ENCODE results near the gene SWI5. TPM values are rescaled to one million over a fixed set of nuclear protein-coding genes. Genes with fewer than 3 reads are reported as not detected.

Gene SWI5
- total RNA-seq, 2 experiments from 2014 or later, result 16.9 to 19.4 TPM

DNA sequence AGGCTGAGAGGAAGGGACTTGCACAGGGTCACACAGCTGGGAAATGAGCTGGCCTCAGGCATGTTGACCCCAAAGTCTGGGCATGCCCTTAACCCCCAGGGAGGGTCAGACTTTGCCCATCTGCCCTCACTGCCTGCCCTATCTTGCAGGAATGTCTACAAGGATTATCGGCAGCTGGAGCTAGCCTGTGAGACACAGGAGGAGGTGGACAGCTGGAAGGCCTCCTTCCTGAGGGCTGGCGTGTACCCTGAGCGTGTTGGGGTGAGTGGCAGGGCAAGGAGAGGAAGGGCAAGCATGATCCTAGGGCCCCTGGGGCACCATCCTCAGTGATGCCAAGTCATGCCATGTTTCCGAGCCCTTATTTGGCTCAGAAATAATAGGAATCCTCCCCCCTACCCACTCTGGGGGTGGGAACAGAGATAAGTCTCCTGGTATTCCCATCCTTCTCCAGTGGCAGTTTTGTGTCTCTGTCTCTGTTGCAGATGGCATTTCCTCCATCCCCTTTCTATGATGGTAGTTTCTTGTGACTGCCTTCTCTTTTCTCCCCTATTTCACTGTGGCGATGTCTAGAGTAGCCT lies 28.8 kb upstream of the SWI5 start:
- Mint-ChIP-seq H3K27ac (no peak overlapping the region), H3K4me3 (no peak overlapping the region)

GRCh38 chr9:128249558-128249907 lies 26.5 kb upstream of the SWI5 start:
- H3K27me3 Mint-ChIP-seq, result peaks cover 5% of the 10 kb centered on the region
- no peak overlapping the region for H3K27ac Mint-ChIP-seq
- DNase-seq, result no peak
- H3K4me3 Mint-ChIP-seq, result peak overlapping the region; percentile 85
- no peaks in the 10 kb centered on the region for H3K36me3 Mint-ChIP-seq
- peaks cover 16% of the 10 kb centered on the region for H3K4me1 Mint-ChIP-seq
- no peaks in the 10 kb centered on the region for H3K9me3 Mint-ChIP-seq

More for the DNA sequence above, 28.8 kb upstream of the SWI5 start:
- Mint-ChIP-seq H3K4me1 (peaks cover 16% of the 10 kb centered on the region), H3K27me3 (peaks cover 20% of the 10 kb centered on the region), H3K36me3 (no peaks in the 10 kb centered on the region), H3K9me3 (no peaks in the 10 kb centered on the region)
- no peak for DNase-seq

GRCh38 chr9:128249908-128250838 lies 25.9 kb upstream of the SWI5 start:
- Mint-ChIP-seq H3K4me1 (peaks cover 17% of the 10 kb centered on the region), H3K4me3 (peak overlapping the region; percentile 85), H3K27ac (peak overlapping the region; percentile 63), H3K9me3 (no peaks in the 10 kb centered on the region), H3K27me3 (peaks cover 5% of the 10 kb centered on the region), H3K36me3 (peaks cover 1% of the 10 kb centered on the region)
- DNase-seq, result peak; percentile 98

DNA sequence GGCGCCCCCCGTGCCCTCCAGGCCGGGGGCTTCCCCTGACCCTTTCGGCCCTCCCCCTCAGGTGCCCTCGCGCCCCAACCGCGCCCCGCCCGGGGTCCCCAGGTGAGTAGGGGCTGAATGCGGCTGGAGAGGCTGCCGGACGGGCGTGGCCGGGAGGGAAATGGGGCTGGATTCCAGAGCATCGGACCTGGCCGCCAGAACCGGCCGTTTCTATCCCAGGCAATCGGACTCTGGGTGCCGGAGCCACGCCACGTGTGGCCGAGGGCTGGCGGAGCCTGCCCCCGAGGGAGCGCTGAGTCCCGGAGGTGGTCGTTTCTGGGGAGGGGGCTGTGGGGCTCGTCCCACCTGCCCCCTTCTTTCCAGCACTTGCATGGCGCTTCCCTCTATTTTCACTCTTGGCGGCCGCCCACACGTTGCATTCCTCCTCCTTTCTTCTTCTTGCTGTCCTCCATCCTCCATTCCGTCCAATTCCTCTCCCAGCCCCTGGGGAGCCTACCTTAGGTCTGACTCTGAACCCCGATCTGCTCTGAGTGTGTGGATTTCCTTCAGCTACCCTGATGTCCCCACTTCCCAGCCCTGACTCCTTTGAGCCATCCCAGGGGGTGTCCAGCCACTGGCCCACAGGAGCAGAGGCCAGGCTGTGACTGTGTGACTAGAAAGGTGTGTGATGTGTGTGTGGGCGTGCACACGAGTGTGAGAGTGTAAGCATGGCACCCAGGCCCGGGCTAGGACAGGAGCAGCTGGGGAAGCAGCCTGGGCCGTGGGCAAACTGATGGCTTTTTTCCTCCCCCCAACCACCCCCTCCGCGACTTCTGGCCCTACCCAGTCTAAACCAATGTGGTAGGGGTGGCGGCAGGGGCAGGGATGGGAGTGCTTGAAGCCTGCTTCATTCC lies 25.0 kb upstream of the SWI5 start:
- H3K27ac Mint-ChIP-seq, result no peak overlapping the region
- H3K9me3 Mint-ChIP-seq, result no peaks in the 10 kb centered on the region
- H3K27me3 Mint-ChIP-seq, result no peaks in the 10 kb centered on the region
- peak overlapping the region; percentile 81 for H3K4me3 Mint-ChIP-seq
- no peak for DNase-seq
- peaks cover 11% of the 10 kb centered on the region for H3K4me1 Mint-ChIP-seq
- H3K36me3 Mint-ChIP-seq, result peaks cover 3% of the 10 kb centered on the region

DNA sequence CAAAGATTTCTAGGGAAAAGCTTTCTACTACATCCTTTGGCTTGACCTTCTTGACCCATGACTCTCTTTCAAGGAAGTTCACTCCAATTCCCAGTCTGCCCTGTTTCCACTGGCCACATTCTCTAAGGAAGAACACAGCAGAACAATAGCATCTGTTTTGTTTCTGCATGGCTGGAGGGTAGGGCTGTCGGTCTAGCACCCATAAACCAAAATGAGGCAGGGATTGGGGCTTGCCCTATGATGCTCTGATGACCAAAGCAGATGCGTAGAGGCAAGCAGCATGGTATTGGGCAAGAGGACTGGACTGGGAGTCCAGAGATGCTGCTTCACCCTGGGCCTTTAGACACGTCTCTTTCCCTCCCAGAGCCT lies 24.4 kb upstream of the SWI5 start:
- peaks cover 11% of the 10 kb centered on the region for H3K4me1 Mint-ChIP-seq
- no peak overlapping the region for H3K27ac Mint-ChIP-seq
- peak overlapping the region; percentile 57 for H3K4me3 Mint-ChIP-seq
- H3K36me3 Mint-ChIP-seq, result peaks cover 3% of the 10 kb centered on the region
- H3K9me3 Mint-ChIP-seq, result no peaks in the 10 kb centered on the region
- no peaks in the 10 kb centered on the region for H3K27me3 Mint-ChIP-seq
- DNase-seq, result no peak

DNA sequence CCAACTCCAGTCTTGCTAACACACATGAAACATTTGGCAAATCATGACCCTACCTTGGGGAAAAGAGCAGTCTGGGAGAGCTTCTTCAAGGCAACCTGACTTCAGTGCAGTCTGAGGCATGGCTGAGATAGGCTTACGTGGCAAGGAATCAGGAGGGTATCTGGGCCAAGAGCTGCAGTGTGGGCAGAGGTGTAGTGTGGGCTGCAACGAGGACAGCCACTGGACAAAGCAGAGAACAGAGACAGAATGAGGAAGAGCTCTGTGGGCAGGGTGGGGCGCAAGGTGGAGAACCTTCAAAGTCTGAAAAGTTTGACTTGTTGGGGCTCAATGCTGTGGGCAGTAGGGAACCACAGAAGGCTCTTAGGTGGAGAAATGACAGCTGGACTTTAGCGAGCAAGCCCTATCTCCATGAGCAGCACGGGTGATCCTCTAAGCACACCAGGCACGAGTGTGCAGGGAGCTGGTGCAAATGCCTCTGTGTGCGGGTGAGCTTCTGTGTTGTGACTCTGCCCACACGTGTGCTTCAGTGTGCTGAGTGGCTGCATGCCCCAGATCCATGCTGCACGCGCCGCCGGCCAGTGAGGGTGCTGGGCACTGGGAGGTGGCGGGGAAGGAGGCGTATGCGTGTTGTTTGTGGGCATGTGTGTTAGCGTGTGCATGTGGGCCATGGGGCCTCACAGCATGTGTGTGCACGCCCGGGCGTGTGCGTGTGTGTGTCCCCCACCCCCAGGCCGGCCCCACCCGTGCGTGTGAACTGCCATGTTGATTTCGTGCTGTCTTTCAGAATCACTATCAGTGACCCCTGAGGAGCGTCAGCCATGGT lies 23.5 kb upstream of the SWI5 start:
- Mint-ChIP-seq H3K36me3 (peaks cover 4% of the 10 kb centered on the region), H3K27ac (no peak overlapping the region), H3K4me3 (no peak overlapping the region), H3K9me3 (no peaks in the 10 kb centered on the region), H3K4me1 (peaks cover 11% of the 10 kb centered on the region), H3K27me3 (no peaks in the 10 kb centered on the region)
- DNase-seq, result no peak

- DNase-seq, result no peak
- peaks cover 9% of the 10 kb centered on the region for H3K36me3 Mint-ChIP-seq
- no peak overlapping the region for H3K4me3 Mint-ChIP-seq
- no peaks in the 10 kb centered on the region for H3K9me3 Mint-ChIP-seq
- no peaks in the 10 kb centered on the region for H3K27me3 Mint-ChIP-seq
- no peak overlapping the region for H3K27ac Mint-ChIP-seq
- peaks cover 11% of the 10 kb centered on the region for H3K4me1 Mint-ChIP-seq
These were observed 22.7 kb upstream of the SWI5 start for GRCh38 chr9:128253140-128253990.

- peaks cover 9% of the 10 kb centered on the region for H3K36me3 Mint-ChIP-seq
- no peaks in the 10 kb centered on the region for H3K9me3 Mint-ChIP-seq
- no peak for DNase-seq
- H3K4me3 Mint-ChIP-seq, result no peak overlapping the region
- H3K4me1 Mint-ChIP-seq, result peaks cover 11% of the 10 kb centered on the region
- H3K27me3 Mint-ChIP-seq, result no peaks in the 10 kb centered on the region
- no peak overlapping the region for H3K27ac Mint-ChIP-seq
These were observed 22.1 kb upstream of the SWI5 start for GRCh38 chr9:128253991-128254346.

DNA sequence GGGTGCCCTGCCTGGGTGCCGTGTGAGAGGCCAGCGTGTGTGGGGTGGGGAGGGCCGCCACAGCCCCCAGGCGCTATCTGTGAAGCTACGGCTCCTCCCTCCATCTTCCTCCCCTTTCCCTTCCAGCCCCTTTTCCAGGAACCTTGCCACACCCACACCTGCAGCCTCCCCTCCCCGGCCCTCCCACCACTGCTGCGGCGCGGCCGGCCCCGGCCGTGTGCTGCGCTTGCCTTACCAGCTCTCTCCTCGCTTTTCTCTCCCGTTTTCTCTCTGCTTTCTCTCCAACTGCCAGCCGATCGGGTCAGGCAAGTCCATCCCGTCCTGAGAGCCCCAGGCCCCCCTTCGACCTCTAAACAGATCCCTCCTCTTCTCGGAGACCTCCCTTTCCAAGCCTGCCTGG lies 21.7 kb upstream of the SWI5 start:
- Mint-ChIP-seq H3K4me3 (no peak overlapping the region), H3K4me1 (peaks cover 11% of the 10 kb centered on the region), H3K27ac (no peak overlapping the region), H3K27me3 (no peaks in the 10 kb centered on the region), H3K9me3 (no peaks in the 10 kb centered on the region), H3K36me3 (peaks cover 9% of the 10 kb centered on the region)
- DNase-seq, result no peak

GRCh38 chr9:128254855-128255759 lies 21.0 kb upstream of the SWI5 start:
- no peaks in the 10 kb centered on the region for H3K9me3 Mint-ChIP-seq
- no peak overlapping the region for H3K27ac Mint-ChIP-seq
- peak; percentile 58 for DNase-seq
- H3K4me3 Mint-ChIP-seq, result no peak overlapping the region
- no peaks in the 10 kb centered on the region for H3K27me3 Mint-ChIP-seq
- H3K4me1 Mint-ChIP-seq, result peaks cover 5% of the 10 kb centered on the region
- peaks cover 9% of the 10 kb centered on the region for H3K36me3 Mint-ChIP-seq

GRCh38 chr9:128257086-128257825 lies 18.8 kb upstream of the SWI5 start:
- Mint-ChIP-seq H3K36me3 (peaks cover 16% of the 10 kb centered on the region), H3K4me1 (peaks cover 1% of the 10 kb centered on the region), H3K27ac (no peak overlapping the region), H3K4me3 (no peak overlapping the region), H3K9me3 (no peaks in the 10 kb centered on the region), H3K27me3 (no peaks in the 10 kb centered on the region)
- no peak for DNase-seq

- DNase-seq, result no peak
- Mint-ChIP-seq H3K36me3 (peaks cover 16% of the 10 kb centered on the region), H3K4me1 (peaks cover 1% of the 10 kb centered on the region), H3K27me3 (no peaks in the 10 kb centered on the region), H3K4me3 (no peak overlapping the region), H3K9me3 (no peaks in the 10 kb centered on the region), H3K27ac (no peak overlapping the region)
These were observed 18.2 kb upstream of the SWI5 start for GRCh38 chr9:128257907-128258306.

Data from activated naive CD8-positive, alpha-beta T cell treated with anti-CD3 and anti-CD28 coated beads for 36 hours (primary cell).